Ectodermal cell (in vitro differentiated cells): ENCODE data around the gene CHRNA5.

Experiments used
- H3K27ac ChIP-seq: 2 replicates; pipeline ENCODE4 v1.7.0; 2013; ENCODE audit warnings: mild to moderate bottlenecking, low read depth, low read length; ENCODE audit not compliant: insufficient read depth, poor library complexity, severe bottlenecking
- H3K27me3 ChIP-seq: 2 replicates; pipeline ENCODE4 v1.7.0; 2013; ENCODE audit warnings: mild to moderate bottlenecking, low read length; ENCODE audit not compliant: insufficient read depth, control insufficient read depth, poor library complexity, severe bottlenecking
- H3K36me3 ChIP-seq: one replicate; pipeline ENCODE4 v1.7.0; 2013; ENCODE audit warnings: low read length; ENCODE audit not compliant: control insufficient read depth, insufficient read depth
- H3K4me1 ChIP-seq: one replicate; pipeline ENCODE4 v1.7.0; 2013; ENCODE audit warnings: low read length; ENCODE audit not compliant: control insufficient read depth, insufficient read depth
- H3K4me3 ChIP-seq: 2 replicates; pipeline ENCODE4 v1.7.0; 2013; ENCODE audit warnings: low read depth, low read length, control low read depth; ENCODE audit not compliant: insufficient read depth
- H3K9me3 ChIP-seq: 2 replicates; pipeline ENCODE4 v1.7.0; 2013; ENCODE audit warnings: mild to moderate bottlenecking, low read length, moderate library complexity; ENCODE audit not compliant: control insufficient read depth
- WGBS, 2 experiments: methylation state at CpG; one replicate each; pipeline ENCODE4 v1.1.7; 2013; ENCODE audit warnings: missing lambda C conversion rate in 2 of 2; 5-methylcytosine and 5-hydroxymethylcytosine counted together

CHRNA5 gene

GRCh38 chr15:78625606-78626280 lies 60.4 kb downstream of the CHRNA5 start:
- no peaks in the 10 kb centered on the region for H3K9me3 ChIP-seq
- WGBS, 2 experiments, result 87 to 92% methylated on average over 12 of the region's 12 CpGs
- no peaks in the 10 kb centered on the region for H3K36me3 ChIP-seq
- peaks cover 25% of the 10 kb centered on the region for H3K27me3 ChIP-seq
- no peak overlapping the region for H3K27ac ChIP-seq
- no peak overlapping the region for H3K4me3 ChIP-seq
- H3K4me1 ChIP-seq, result no peaks in the 10 kb centered on the region

- Histone ChIP-seq H3K27ac (no peak overlapping the region), H3K4me3 (no peak overlapping the region), H3K36me3 (no peaks in the 10 kb centered on the region), H3K4me1 (no peaks in the 10 kb centered on the region), H3K27me3 (peaks cover 17% of the 10 kb centered on the region), H3K9me3 (no peaks in the 10 kb centered on the region)
- WGBS, 2 experiments, result 86 to 91% methylated on average over 5 to 6 of the region's 6 CpGs
Measured at GRCh38 chr15:78626381-78626995, 61.2 kb downstream of the CHRNA5 start.

GRCh38 chr15:78627348-78627747 lies 62.0 kb downstream of the CHRNA5 start:
- H3K36me3 ChIP-seq, result no peaks in the 10 kb centered on the region
- no peak overlapping the region for H3K27ac ChIP-seq
- peaks cover 9% of the 10 kb centered on the region for H3K27me3 ChIP-seq
- H3K4me3 ChIP-seq, result no peak overlapping the region
- no peaks in the 10 kb centered on the region for H3K9me3 ChIP-seq
- 92 to 94% methylated on average over 8 of the region's 8 CpGs for WGBS, 2 experiments
- no peaks in the 10 kb centered on the region for H3K4me1 ChIP-seq

- Histone ChIP-seq H3K4me3 (no peak overlapping the region), H3K27me3 (no peaks in the 10 kb centered on the region), H3K9me3 (no peaks in the 10 kb centered on the region), H3K4me1 (no peaks in the 10 kb centered on the region), H3K27ac (no peak overlapping the region), H3K36me3 (no peaks in the 10 kb centered on the region)
- WGBS, 2 experiments, result 87 to 90% methylated on average over 6 of the region's 6 CpGs
Measured at GRCh38 chr15:78628227-78628626, 62.9 kb downstream of the CHRNA5 start.

GRCh38 chr15:78629031-78629715 lies 63.9 kb downstream of the CHRNA5 start:
- Histone ChIP-seq H3K36me3 (no peaks in the 10 kb centered on the region), H3K4me1 (no peaks in the 10 kb centered on the region), H3K27me3 (no peaks in the 10 kb centered on the region), H3K4me3 (no peak overlapping the region), H3K9me3 (no peaks in the 10 kb centered on the region), H3K27ac (no peak overlapping the region)
- WGBS, 2 experiments, result 94 to 95% methylated on average over 29 of the region's 29 CpGs

- H3K4me1 ChIP-seq, result no peaks in the 10 kb centered on the region
- no peaks in the 10 kb centered on the region for H3K9me3 ChIP-seq
- no peak overlapping the region for H3K4me3 ChIP-seq
- no peaks in the 10 kb centered on the region for H3K36me3 ChIP-seq
- WGBS, 2 experiments, result 91% methylated on average over 12 of the region's 12 CpGs
- no peak overlapping the region for H3K27ac ChIP-seq
- H3K27me3 ChIP-seq, result no peaks in the 10 kb centered on the region
Measured at GRCh38 chr15:78629716-78630065, 64.4 kb downstream of the CHRNA5 start.

GRCh38 chr15:78630886-78631633 lies 65.7 kb downstream of the CHRNA5 start:
- Histone ChIP-seq H3K36me3 (no peaks in the 10 kb centered on the region), H3K27ac (no peak overlapping the region), H3K9me3 (no peaks in the 10 kb centered on the region), H3K4me3 (no peak overlapping the region), H3K27me3 (no peaks in the 10 kb centered on the region), H3K4me1 (no peaks in the 10 kb centered on the region)
- WGBS, 2 experiments, result 87 to 92% methylated on average over 9 of the region's 9 CpGs

GRCh38 chr15:78633348-78633747 lies 68.0 kb downstream of the CHRNA5 start:
- H3K9me3 ChIP-seq, result no peaks in the 10 kb centered on the region
- WGBS, 2 experiments, result 92 to 94% methylated on average over 2 of the region's 2 CpGs
- H3K4me3 ChIP-seq, result no peak overlapping the region
- no peaks in the 10 kb centered on the region for H3K36me3 ChIP-seq
- H3K4me1 ChIP-seq, result no peaks in the 10 kb centered on the region
- no peaks in the 10 kb centered on the region for H3K27me3 ChIP-seq
- no peak overlapping the region for H3K27ac ChIP-seq

- H3K4me3 ChIP-seq, result no peak overlapping the region
- no peaks in the 10 kb centered on the region for H3K4me1 ChIP-seq
- H3K9me3 ChIP-seq, result no peaks in the 10 kb centered on the region
- H3K36me3 ChIP-seq, result no peaks in the 10 kb centered on the region
- no peak overlapping the region for H3K27ac ChIP-seq
- no peaks in the 10 kb centered on the region for H3K27me3 ChIP-seq
- WGBS, 2 experiments, result 90 to 91% methylated on average over 12 of the region's 12 CpGs
Measured at GRCh38 chr15:78634210-78635145, 69.2 kb downstream of the CHRNA5 start.
